UCSD-AML1 (cell line): Measurements from ENCODE around the gene WWP2.
A peak's percentile ranks its signal among the peaks of the same experiment; 100 is the strongest.
"Not testable (repeated sequence)": the region's sequence is repeated elsewhere in the genome, so short reads cannot be mapped to it uniquely, and the experiment has no call there.

ENCODE experiments used
- DNase-seq: peaks from one replicate; lab custom pipeline; 2025; ENCODE audit not compliant: unreplicated experiment; lab: John Stamatoyannopoulos, UW

Gene WWP2

DNA sequence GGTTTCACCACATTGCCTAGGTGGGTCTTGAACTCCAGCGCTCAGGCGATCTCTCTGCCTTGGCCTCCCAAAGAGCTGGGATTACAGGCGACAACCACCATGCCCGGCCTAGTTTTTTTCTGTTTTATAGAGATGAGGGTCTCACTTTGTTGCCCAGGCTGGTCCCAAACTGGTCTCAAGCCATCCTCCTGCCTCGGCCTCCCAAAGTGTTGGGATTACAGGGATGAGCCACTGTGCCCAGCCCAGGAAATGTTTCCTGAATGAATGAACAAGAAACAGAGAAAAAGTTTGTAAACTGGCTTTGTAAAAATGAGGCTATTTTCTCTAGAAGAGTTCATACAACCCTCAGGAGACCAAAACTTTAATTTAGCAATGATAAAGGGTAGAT, 68.0 kb downstream of the WWP2 start:
- no peak for DNase-seq

GRCh38 chr16:69830534-69831211, 68.5 kb downstream of the WWP2 start:
- no peak for DNase-seq

DNA sequence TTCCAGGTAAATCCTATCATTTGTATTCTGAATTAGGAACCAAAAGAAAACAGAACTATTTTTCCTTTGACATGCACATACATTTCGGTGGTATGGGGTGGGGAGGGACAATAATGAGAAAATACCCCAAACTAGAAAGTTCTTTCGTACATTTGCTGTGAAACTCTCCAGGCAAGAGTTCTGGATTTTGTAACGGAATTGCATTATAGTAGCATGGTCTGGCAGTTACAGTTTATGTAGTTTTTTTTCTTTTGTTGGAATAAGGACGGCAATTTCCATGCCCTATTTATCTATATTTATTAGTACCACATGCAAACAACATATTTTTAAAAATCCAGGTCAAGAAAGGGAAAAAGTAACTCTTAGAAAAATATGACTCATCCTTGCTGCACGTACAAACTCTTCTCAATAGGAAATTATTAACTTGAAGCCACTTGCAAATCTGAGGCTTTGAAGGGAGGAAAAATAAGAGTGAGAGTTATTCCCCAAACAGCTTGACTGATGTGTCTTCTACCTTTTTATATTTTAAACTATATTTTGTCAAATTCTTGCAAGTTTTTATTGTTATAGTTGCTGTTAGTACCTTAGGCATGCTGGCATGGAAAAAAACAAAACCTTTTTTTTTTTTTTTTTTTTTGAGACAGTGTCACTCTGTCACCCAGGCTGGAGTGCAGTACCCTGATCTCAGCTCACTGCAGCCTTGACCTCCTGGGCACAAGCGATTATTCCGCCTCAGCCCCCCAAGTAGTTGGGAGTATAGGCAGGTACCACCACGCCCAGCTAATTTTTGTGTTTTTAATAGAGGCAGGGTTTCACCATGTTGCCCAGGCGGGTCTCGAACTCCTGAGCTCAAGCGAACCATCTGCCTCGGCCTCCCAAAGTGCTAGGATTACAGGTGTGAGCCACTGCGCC, 69.3 kb downstream of the WWP2 start:
- DNase-seq: no peak

DNA sequence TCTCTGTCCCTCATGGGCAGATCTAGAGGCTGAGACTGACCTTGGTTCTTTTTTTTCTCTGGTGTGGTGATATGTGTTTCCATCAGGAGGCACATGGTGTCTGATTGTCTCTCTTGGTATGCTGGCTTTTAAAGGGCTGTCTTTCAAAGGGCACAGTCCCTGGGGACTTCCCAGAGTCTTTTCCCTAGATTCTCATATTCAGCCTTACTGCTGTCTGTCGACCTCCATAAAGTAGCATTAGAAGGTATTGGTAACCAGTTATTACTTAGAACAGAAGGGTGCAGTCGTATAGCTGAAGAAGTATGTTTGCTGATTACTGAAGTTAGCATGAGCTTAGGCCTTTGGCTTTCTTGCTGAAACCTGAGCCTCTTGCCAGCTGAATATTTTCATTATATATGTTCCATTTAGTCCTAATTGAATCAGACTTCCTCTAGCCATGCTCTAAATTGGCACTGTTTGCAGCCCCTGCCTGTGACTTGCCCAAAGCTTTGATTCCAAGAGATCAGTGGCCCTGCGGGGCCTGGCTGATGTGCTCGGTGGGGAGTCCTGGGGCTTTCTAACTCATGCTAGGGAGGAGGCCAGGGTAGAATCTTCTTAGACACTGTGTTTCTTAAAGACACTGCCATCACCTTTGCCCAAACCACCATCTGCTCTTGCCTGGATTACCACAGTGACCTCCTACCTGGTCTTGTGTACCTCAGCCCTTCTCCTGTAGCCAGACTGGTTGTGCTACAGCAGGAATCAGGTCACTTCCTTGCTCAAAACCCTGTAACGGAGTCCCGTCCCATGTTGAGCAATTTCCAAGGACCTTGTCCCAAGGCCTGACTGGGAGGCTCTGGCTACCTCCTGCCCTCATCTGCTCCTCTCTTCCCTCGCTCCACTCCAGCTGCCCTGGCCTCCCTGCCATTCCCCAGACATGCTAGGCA, 71.5 kb downstream of the WWP2 start:
- no peak for DNase-seq

GRCh38 chr16:69834807-69835466, 72.8 kb downstream of the WWP2 start:
- DNase-seq: no peak

GRCh38 chr16:69836257-69836656, 74.1 kb downstream of the WWP2 start:
- DNase-seq: no peak

DNA sequence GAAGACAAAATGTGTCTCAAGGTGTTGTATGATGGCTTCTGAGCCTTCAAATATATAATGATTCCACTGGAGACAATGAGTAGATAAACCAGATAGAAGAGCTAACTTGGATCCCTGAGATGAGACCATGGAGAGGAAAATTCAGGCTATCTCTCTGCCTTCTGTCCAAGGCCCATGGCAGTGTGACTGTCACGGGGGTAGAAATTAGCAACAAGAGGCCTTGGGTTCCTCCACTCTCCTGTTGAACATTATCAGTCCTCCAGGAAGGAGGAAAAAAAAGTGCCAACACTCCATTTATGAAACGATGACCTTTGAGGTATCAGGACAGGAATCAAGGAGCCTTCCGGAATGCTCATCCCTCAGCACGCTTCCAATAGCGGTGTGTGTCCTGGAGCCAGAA, 75.2 kb downstream of the WWP2 start:
- no peak for DNase-seq

GRCh38 chr16:69838489-69838888, 76.4 kb downstream of the WWP2 start:
- no peak for DNase-seq

DNA sequence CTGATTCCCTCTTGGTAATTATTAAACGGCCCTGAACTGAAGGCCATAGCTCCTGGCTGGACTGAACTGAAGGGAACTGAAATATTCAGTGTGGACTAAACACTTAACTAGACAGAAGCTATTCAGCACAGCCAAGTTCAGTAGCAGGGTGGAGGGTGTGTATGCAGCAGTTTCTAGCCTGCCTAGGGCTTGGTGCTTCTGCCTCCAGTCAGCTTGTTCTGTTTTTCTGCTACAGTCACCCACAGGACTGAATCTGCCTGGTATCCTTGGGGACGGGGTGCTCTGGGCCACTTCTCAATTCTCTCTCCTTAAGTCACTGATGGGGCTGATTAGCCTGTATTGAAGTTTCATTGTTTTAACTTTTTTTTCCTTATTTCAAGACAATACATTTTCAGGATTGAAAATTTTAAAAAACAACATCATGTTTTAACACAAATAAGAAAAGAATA, 77.1 kb downstream of the WWP2 start:
- no peak for DNase-seq

- no peak for DNase-seq
Observed at GRCh38 chr16:69839798-69840409, 77.8 kb downstream of the WWP2 start.

- no peak for DNase-seq
Observed at GRCh38 chr16:69840975-69841374, 78.8 kb downstream of the WWP2 start.

DNA sequence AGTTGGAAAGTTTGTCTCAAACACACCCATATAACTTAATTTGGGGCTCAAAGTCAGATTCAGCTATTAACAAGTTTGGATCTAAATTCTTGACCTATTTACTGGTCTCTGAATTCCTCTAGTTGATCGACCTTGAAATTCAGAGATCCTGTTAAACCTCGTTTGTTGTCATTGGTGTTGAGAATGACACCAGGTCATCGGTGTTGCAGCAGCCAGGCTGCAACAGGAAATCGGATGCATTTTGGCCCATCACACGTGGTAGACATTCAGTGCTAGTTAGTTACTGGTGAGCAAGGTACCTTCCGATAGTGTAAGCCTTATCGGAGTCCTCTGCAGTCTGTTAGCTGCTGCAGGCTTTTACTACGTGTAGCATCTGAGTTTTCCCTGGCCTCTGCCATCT, 82.3 kb downstream of the WWP2 start:
- DNase-seq: no peak

GRCh38 chr16:69845181-69845580, 83.0 kb downstream of the WWP2 start:
- DNase-seq: no peak

DNA sequence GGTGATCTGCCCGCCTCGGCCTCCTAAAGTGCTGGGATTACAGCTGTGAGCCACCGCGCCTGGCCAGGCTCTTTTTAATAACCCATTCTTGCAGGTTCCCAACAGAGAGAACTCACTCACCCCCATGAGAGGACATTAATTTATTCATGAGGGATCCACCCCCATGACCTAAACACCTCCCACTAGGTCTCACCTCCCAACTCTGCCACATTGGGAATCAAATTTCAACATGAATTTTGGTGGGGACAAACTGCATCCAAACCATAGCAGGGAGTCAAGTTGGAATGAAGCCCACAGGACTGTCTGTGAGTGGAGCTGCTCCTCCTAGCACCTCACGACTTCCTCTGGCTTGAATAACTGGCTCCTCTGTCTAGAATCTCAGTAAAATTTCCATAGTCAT, 85.5 kb downstream of the WWP2 start:
- no peak for DNase-seq

DNA sequence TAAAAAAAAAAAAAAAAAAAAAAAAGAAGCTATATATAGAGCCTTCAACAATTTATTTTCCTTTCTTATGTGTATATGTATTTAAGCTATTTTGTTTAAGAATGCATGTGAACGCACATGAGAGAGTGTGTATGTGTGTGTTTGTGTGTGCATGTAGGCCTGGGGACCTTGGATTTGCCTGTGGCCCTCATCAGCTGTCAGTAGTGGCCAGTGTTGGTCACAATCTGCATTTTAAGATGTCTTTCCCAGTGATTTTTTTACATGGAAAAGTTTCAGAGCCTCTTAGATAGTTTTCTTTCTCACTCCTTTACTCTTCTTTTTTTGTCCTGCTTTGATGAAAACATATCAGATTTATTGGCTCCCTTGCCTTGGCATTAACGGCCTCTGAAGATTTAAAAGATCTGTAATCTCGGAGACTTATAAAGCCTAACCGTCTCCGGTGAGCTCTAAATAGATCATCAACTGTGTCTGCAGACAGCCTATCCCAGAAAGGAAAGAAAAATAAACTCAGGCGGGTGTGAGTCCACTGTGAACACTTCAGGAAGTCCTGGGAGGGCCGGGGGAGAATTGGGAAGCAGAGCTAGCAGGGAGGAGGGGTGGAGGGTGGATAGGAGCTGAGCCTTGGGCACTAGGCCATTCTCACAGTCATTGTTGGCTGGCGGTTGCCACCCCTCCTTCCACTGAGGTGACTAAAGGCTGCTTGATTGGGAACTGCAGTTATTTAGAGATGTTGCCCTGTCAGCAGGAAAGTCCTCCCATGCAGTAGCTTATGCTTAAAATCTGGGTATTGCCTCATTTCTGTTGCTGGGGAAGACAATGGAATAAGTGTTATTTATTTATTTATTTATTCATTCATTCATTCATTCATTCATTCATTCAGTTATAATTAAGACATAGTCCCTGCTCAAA, 86.8 kb downstream of the WWP2 start:
- DNase-seq: peak; percentile 53

DNA sequence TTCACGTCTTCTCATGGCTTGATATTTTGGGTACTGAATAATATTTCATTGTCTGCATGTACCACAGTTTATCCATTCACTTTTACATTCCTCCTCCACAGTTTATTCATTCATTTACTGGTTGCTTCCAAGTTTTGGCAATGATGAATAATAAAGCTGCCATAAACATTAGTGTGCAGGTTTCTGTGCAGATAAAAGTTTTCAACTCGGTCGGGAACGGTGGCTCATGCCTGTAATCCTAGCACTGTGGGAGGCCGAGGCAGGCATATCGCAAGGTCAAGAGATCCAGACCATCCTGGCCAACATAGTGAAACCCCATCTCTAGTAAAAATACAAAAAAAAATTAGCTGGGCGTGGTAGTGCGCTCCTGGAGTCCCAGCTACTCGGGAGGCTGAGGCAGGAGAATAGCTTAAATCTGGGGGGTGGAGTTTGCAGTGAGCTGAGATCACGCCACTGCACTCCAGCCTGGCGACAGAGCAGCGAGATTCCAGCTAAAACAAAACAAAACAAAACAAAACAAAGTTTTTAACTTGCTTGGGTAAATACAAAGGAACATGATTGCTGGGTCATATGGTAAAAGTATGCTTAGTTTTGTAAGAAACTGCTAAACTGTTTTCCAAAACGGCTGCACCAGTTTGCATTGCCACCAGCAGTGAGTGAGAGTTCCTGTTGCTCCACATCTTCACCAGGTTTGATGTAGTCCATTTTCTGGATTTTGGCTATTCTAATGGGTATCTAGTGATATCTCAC, 89.5 kb downstream of the WWP2 start:
- no peak for DNase-seq

- DNase-seq: no peak
Observed at GRCh38 chr16:69852815-69853214, 90.7 kb downstream of the WWP2 start.

GRCh38 chr16:69853481-69853880, 91.3 kb downstream of the WWP2 start:
- no peak for DNase-seq

GRCh38 chr16:69854776-69855175, 92.6 kb downstream of the WWP2 start:
- not testable (repeated sequence) for DNase-seq
